Psoas muscle (tissue), 8 donors: ENCODE results near the gene CAND2. TPM values are rescaled to one million over a fixed set of nuclear protein-coding genes. Genes with fewer than 3 reads are reported as not detected.

Source experiments
- ATAC-seq, 4 donors: fragments of 200-7000 bp; cut with Tn5 transposase; one replicate each; pipeline ENCODE4 v1.9.1; 2020; ENCODE audit warnings: moderate library complexity in 3 of 4, mild to moderate bottlenecking in 2 of 4
- DNase-seq, 2 donors: peaks; one replicate each; pipeline ENCODE4 v3.0.0-alpha.2; 2020
- H3K27ac ChIP-seq: fragments of 200-600 bp; one replicate; pipeline ENCODE4 v1.8.0; 2022
- H3K27me3 ChIP-seq, 3 donors: fragments of 200-600 bp in 1 of 3; one replicate each; pipeline versions ENCODE4 v1.6.1 to v1.8.0; 2013 to 2022; ENCODE audit warnings: low read length in 2 of 3, mild to moderate bottlenecking in 2 of 3, moderate library complexity in 1 of 3; ENCODE audit not compliant: insufficient read depth in 3 of 3
- H3K36me3 ChIP-seq, 2 donors: fragments of 200-600 bp in 1 of 2; one replicate each; pipeline versions ENCODE4 v1.6.1 to v1.8.0; 2013 to 2022; ENCODE audit warnings: low read depth in 1 of 2, mild to moderate bottlenecking in 1 of 2, moderate library complexity in 1 of 2; ENCODE audit not compliant: insufficient read depth in 1 of 2
- H3K4me1 ChIP-seq: fragments of 200-600 bp; one replicate; pipeline ENCODE4 v1.8.0; 2022
- H3K4me3 ChIP-seq: fragments of 200-600 bp; one replicate; pipeline ENCODE4 v1.8.0; 2022; ENCODE audit warnings: mild to moderate bottlenecking
- H3K9me3 ChIP-seq: fragments of 200-600 bp; one replicate; pipeline ENCODE4 v1.8.0; 2022
- WGBS, 3 donors: extraction: QIAGEN DNeasy Blood & Tissue Kit; methylation state at CpG; one replicate each; pipeline versions ENCODE4 v1.1.6 to v1.1.7; 2013; 5-methylcytosine and 5-hydroxymethylcytosine counted together
- intact Hi-C, 2 donors: fragments of 100-400 bp; cut with DNase I; formaldehyde crosslinking; loops; one replicate each; pipeline versions ENCODE4 v1.11.0 to v1.14.2; 2022
- polyA plus RNA-seq, 3 donors: library from polyadenylated mRNA; stranded (reverse); fragments of 200-250 nt; gene quantifications; one replicate each; pipeline ENCODE4 v1.2.3, GENCODE V29; 2013
- total RNA-seq, 4 donors: library from RNA; stranded (reverse); fragmentation: NEBNext Ultra II Directional in 2 of 4; extraction: Animal tissue kit (Norgen Biotek cat#: 25700) in 2 of 4; gene quantifications; one replicate each; pipeline versions ENCODE4 v1.2.1 to v1.2.4, GENCODE V29; 2021 to 2023
- TF ChIP-seq, protein P1 (sequence below): fragments of 200-600 bp; IDR thresholded peaks from one replicate; pipeline ENCODE4 v1.8.0; 2022; ENCODE audit warnings: antibody characterized with exemption
- donor health status: healthy with polysubstance abuse.
- donor health status: DM: no; HTN: no; CAD: no; lungs with moderate emphysema.
- donor health status: Bipolar disorder and iron deficiency.
- donor health status: healthy.
- donor health status: DM: yes; HTN: yes; CAD: no.
- donor health status: DM: no; HTN: no; CAD: no.
- donor health status: DM: no; HTN: no; CAD: no.
- donor health status: DM: yes; HTN: yes; CAD: no.

Gene CAND2
- total and polyA plus RNA-seq, 7 donors: 3.7 to 220 (median 128) TPM

DNA sequence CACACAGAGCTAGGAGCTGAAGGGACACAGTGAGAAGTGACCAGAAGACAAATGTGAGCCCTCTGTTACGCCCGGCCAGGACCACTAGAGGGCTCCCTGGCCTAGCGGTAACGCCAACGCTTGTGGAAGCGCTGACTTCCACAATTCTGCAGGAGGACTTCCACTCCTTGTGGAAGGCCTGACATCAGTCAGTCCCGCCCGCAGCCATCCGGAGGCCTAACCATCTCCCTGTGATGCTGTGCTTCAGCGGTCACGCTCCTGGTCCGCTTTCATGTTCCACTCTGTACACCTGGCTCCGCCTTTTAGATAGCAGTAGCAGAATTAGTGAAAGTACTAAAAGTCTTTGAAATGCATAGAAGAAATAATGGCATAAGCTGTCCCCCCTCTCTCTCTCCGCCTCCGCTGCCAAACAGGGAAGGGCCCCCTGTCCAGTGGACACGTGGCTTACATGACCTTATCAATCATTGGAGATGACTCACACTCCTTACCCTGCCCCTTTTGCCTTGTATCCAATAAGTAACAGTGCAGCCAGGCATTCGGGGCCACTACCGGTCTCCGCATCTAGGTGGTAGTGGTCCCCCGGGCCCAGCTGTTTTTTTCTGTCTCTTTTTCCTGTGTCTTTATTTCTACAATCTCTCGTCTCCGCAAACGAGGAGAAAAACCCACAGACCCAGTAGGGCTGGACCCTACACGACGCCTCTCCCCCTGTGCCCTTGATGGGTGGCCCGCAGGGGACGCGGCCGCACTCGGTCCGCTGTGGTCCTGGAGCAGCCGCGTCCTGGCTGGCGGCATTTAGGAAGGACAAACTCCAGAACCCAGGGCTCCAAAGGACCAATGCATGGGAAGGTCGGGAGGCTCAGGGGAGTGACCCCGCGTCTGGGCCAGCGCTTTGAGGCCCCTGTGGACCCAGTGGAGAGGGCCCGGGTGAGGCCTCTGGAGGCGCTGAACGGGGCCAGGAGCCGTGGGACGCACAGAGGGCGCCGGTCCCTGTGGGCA is 71.9 kb downstream of the CAND2 start:
- intact Hi-C loops: loop anchor here (2.0 to 5.0 kb wide), 2 partner anchors 24 to 119 kb away; no protein-coding TSS in a partner anchor
- H3K27me3 ChIP-seq: no peaks in the 10 kb centered on the region
- no peaks in the 10 kb centered on the region for H3K4me1 ChIP-seq
- 48 to 51% (median 49%) methylated on average over 44 to 45 of the region's 45 CpGs for WGBS, 3 donors
- no peaks in the 10 kb centered on the region for H3K36me3 ChIP-seq
- peak; percentile 86 to 87 (median 86) for ATAC-seq
- H3K9me3 ChIP-seq: no peaks in the 10 kb centered on the region
- no peak overlapping the region for H3K27ac ChIP-seq
- TF ChIP-seq, protein P1, sequence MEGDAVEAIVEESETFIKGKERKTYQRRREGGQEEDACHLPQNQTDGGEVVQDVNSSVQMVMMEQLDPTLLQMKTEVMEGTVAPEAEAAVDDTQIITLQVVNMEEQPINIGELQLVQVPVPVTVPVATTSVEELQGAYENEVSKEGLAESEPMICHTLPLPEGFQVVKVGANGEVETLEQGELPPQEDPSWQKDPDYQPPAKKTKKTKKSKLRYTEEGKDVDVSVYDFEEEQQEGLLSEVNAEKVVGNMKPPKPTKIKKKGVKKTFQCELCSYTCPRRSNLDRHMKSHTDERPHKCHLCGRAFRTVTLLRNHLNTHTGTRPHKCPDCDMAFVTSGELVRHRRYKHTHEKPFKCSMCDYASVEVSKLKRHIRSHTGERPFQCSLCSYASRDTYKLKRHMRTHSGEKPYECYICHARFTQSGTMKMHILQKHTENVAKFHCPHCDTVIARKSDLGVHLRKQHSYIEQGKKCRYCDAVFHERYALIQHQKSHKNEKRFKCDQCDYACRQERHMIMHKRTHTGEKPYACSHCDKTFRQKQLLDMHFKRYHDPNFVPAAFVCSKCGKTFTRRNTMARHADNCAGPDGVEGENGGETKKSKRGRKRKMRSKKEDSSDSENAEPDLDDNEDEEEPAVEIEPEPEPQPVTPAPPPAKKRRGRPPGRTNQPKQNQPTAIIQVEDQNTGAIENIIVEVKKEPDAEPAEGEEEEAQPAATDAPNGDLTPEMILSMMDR: peak; percentile 72
- H3K4me3 ChIP-seq: no peak overlapping the region
- DNase-seq: peak; percentile 85 to 92

DNA sequence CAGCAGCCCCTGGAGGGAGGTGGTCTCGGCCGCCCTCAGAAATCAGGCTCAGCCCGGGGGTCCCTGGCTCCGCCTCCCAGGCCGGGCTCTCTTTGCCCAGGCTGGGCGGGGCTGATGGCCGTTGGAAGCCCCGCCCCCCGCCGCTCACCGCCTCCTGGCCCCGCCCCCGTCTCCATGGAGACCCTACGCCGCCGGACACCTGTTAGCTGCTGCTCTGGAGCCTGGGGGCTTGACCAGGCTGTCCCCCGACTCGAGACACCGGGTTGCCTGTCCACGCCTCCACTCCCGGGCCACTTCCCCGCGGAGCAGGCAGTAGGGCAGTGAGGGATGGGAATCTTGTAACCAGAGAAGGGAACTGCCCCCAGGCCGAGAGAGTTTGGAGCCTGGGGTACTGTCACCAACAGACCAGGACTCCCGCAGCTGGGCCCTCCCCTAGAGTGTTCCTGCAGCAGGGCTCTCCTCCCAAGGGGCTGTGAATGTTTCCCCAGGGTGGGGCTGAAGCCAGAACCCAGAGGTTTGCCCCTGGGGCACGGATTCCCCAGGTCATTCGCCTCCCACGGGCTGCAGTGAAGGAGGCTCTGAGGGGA is 72.6 kb downstream of the CAND2 start:
- TF ChIP-seq, protein P1: no peak
- 26 to 30% (median 29%) methylated on average over 11 to 28 of the region's 28 CpGs for WGBS, 3 donors
- Histone ChIP-seq H3K36me3 (no peaks in the 10 kb centered on the region), H3K4me3 (no peak overlapping the region), H3K4me1 (no peaks in the 10 kb centered on the region), H3K27ac (no peak overlapping the region), H3K9me3 (no peaks in the 10 kb centered on the region), H3K27me3 (no peaks in the 10 kb centered on the region)
- DNase-seq (peak in 1 of 2 donors; percentile 48), ATAC-seq (peak; percentile 33 to 41 (median 38))
- intact Hi-C loops: loop anchor here (2.0 to 5.0 kb wide), 2 partner anchors 24 to 118 kb away; no protein-coding TSS in a partner anchor

DNA sequence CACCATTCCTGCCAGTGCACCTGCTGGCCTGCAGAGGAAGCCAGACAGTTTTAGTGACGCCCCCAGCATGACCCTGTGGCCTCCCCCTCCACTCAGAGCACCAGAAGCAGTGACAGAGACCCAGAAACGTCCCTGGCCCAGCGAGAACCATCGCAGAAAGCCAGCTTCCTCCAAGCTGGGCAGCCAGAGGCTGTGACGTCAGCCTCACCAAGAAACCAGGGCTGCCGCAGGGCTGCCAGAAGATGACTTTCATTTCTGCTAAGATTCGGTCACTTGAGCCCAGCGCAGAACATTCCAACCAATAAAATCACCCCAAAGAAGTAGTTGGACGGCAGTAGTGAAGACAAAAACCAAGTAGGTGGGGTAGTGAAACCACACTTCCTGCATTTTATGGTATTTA is 74.5 kb downstream of the CAND2 start:
- Histone ChIP-seq H3K9me3 (no peaks in the 10 kb centered on the region), H3K4me1 (no peaks in the 10 kb centered on the region), H3K4me3 (no peak overlapping the region), H3K27ac (no peak overlapping the region), H3K27me3 (no peaks in the 10 kb centered on the region), H3K36me3 (no peaks in the 10 kb centered on the region)
- ATAC-seq: peak; percentile 25 to 59 (median 44)
- TF ChIP-seq, protein P1: no peak
- 20 to 35% (median 23%) methylated on average over 9 of the region's 9 CpGs for WGBS, 3 donors
- DNase-seq: peak; percentile 68 to 80
- intact Hi-C loops: loop anchor here in 1 of 2 donors (2.0 kb wide), 1 partner anchor 114 kb away; no protein-coding TSS in a partner anchor

DNA sequence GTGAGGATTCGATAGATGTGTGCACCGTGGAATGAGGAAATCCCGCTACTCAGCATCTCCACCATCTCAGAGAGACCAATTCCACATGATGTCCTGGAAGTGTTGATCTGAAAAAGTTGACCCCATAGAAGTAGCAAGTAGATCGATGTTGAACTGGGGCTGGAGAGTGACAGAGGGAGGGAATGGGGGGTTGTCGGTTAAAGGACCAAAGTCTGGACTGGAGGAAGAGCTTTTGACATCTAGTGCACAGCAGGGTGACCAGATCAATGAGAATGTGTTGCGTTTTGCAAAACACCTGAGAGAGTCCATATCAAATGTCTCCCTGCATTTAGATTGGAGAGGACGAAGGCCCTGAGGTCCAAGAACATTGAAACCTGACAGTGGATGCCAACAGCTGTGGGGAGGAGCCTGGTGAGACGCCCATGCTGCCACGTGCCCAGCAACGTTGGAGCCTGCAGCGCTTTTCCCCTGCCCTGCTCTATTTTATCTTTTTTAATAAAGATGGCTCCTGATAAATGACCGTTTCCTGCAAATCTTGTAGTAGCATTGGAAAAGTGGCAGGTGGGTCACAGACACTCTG is 75.0 kb downstream of the CAND2 start:
- H3K27ac ChIP-seq: no peak overlapping the region
- intact Hi-C loops: loop anchor here in 1 of 2 donors (2.0 kb wide), 1 partner anchor 113 kb away; no protein-coding TSS in a partner anchor

More for the DNA sequence above, 75.0 kb downstream of the CAND2 start:
- H3K4me1 ChIP-seq: no peaks in the 10 kb centered on the region
- TF ChIP-seq, protein P1: no peak
- no peak overlapping the region for H3K4me3 ChIP-seq
- no peaks in the 10 kb centered on the region for H3K36me3 ChIP-seq
- H3K9me3 ChIP-seq: no peaks in the 10 kb centered on the region
- WGBS, 3 donors: 32 to 46% (median 41%) methylated on average over 12 of the region's 12 CpGs
- peak; percentile 21 to 79 for DNase-seq
- no peaks in the 10 kb centered on the region for H3K27me3 ChIP-seq
- peak; percentile 68 to 87 (median 78) for ATAC-seq
